HUES6 (cell line): ENCODE data around the gene NPC1L1.

Experiments used
- H3K27ac ChIP-seq: 2 replicates; pipeline ENCODE4 v1.7.0; 2013; ENCODE audit warnings: low read depth, mild to moderate bottlenecking, low read length, inconsistent platforms
- H3K27me3 ChIP-seq: 2 replicates; pipeline ENCODE4 v1.6.1; 2013; ENCODE audit warnings: low read length; ENCODE audit not compliant: control insufficient read depth, insufficient read depth
- H3K36me3 ChIP-seq: 2 replicates; pipeline ENCODE4 v1.6.1; 2013; ENCODE audit warnings: low read length; ENCODE audit not compliant: control insufficient read depth, insufficient read depth
- H3K4me1 ChIP-seq: 2 replicates; pipeline ENCODE4 v1.6.1; 2013; ENCODE audit warnings: low read length; ENCODE audit not compliant: control insufficient read depth, insufficient read depth
- H3K4me3 ChIP-seq: 2 replicates; pipeline ENCODE4 v1.5.1; 2013; ENCODE audit warnings: low read depth, low read length
- H3K9ac ChIP-seq: one replicate; pipeline ENCODE4 v1.6.1; 2013; ENCODE audit warnings: mild to moderate bottlenecking, low read length
- H3K9me3 ChIP-seq: 2 replicates; pipeline ENCODE4 v1.6.1; 2013; ENCODE audit warnings: low read depth, low read length; ENCODE audit not compliant: control insufficient read depth, insufficient read depth

The NPC1L1 gene

DNA sequence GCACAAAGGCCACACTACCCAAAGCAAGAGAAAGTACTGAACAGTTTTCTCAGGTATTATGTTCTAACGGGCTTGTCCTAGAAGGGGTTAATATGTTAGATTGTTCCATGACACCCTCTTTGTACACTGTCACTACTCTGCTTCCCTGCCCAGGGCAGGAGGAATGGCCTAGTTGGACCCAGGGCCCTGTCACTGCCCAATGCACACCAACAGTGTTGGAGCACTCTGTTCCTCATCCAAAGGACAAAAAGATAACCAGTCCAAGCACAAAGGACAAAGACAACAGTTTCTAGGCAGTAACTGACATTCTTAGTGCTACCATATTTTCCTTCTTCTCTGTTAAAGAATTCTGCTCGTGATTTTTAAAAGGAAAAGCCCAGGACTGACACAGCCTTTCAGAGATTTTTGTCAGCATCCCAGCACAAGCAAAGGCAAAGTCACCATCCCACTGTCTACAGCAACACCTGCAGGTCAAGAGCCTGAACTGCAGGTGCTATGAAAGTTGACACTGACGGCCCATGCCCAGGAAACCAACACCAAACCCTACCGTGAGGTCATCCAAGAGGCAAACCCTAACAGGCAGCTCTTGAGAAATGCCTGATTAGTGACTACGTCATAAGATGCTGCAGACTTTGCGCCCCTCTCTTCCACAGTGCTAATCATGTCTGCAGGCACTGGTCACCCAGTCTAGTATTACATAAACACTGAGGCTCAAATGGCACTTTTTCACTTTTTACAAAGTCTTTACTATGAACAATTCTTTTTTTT, 63.9 kb downstream of the NPC1L1 start:
- Histone ChIP-seq H3K27me3 (no peaks in the 10 kb centered on the region), H3K27ac (no peak overlapping the region), H3K9me3 (no peaks in the 10 kb centered on the region), H3K4me1 (no peaks in the 10 kb centered on the region), H3K9ac (no peak overlapping the region), H3K4me3 (no peak overlapping the region), H3K36me3 (peaks cover 66% of the 10 kb centered on the region)

- no peaks in the 10 kb centered on the region for H3K27me3 ChIP-seq
- H3K36me3 ChIP-seq, result peaks cover 63% of the 10 kb centered on the region
- H3K4me3 ChIP-seq, result no peak overlapping the region
- no peaks in the 10 kb centered on the region for H3K4me1 ChIP-seq
- H3K27ac ChIP-seq, result no peak overlapping the region
- no peaks in the 10 kb centered on the region for H3K9me3 ChIP-seq
- no peak overlapping the region for H3K9ac ChIP-seq
These were observed 64.8 kb downstream of the NPC1L1 start for GRCh38 chr7:44476313-44476712.

GRCh38 chr7:44473295-44473694, 67.8 kb downstream of the NPC1L1 start:
- H3K27ac ChIP-seq, result no peak overlapping the region
- peaks cover 54% of the 10 kb centered on the region for H3K36me3 ChIP-seq

DNA sequence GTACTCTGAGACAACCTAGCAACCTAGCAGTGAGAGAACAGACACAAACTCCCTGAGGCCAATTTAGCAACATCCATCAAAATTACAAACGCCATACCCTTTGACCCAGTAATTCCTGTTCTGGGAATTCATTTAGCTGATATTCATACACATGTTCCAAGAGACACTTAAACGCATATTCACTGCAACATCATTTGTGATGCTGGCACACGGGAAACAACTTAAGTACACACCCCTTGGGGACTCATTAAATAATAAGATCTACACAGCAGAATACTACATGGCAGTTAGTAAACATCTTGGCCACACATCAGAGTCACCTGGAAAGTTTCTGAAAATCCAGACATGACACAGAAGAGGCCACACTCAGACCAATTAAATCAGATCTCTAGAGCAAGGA, 68.3 kb downstream of the NPC1L1 start:
- H3K4me1 ChIP-seq, result no peaks in the 10 kb centered on the region
- no peak overlapping the region for H3K9ac ChIP-seq
- H3K36me3 ChIP-seq, result peaks cover 55% of the 10 kb centered on the region
- no peak overlapping the region for H3K4me3 ChIP-seq
- H3K27ac ChIP-seq, result no peak overlapping the region
- H3K27me3 ChIP-seq, result no peaks in the 10 kb centered on the region
- no peaks in the 10 kb centered on the region for H3K9me3 ChIP-seq

More at GRCh38 chr7:44473295-44473694, 67.8 kb downstream of the NPC1L1 start:
- no peaks in the 10 kb centered on the region for H3K9me3 ChIP-seq
- no peaks in the 10 kb centered on the region for H3K4me1 ChIP-seq
- H3K9ac ChIP-seq, result no peak overlapping the region
- no peaks in the 10 kb centered on the region for H3K27me3 ChIP-seq
- no peak overlapping the region for H3K4me3 ChIP-seq

DNA sequence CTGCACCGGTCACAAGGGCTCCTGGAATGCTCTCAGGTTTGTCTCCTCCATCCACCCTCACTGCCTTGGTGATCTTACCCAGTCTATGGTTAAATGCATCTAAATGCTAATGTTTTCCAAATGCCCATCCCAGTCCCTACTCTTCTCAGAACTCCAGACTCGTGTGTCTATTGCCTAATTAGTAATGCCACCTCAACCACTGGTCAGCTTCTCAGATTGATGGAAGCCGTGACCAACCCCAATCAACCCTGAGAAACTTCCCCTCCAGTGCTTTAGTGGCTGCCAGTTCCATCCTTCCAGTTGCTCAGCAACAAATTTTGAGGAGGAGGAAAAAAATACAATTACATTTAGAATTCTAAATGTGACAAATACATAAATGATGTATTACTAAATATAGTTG, 69.3 kb downstream of the NPC1L1 start:
- Histone ChIP-seq H3K9ac (no peak overlapping the region), H3K9me3 (no peaks in the 10 kb centered on the region), H3K4me3 (no peak overlapping the region), H3K27ac (no peak overlapping the region), H3K36me3 (peaks cover 62% of the 10 kb centered on the region), H3K4me1 (no peaks in the 10 kb centered on the region), H3K27me3 (no peaks in the 10 kb centered on the region)

- Histone ChIP-seq H3K36me3 (peaks cover 62% of the 10 kb centered on the region), H3K4me3 (no peak overlapping the region), H3K4me1 (no peaks in the 10 kb centered on the region), H3K9ac (no peak overlapping the region), H3K27ac (no peak overlapping the region), H3K9me3 (no peaks in the 10 kb centered on the region), H3K27me3 (no peaks in the 10 kb centered on the region)
These were observed 69.7 kb downstream of the NPC1L1 start for GRCh38 chr7:44471436-44471835.

- no peak overlapping the region for H3K9ac ChIP-seq
- H3K9me3 ChIP-seq, result no peaks in the 10 kb centered on the region
- H3K4me3 ChIP-seq, result no peak overlapping the region
- H3K27ac ChIP-seq, result no peak overlapping the region
- peaks cover 60% of the 10 kb centered on the region for H3K36me3 ChIP-seq
- no peaks in the 10 kb centered on the region for H3K27me3 ChIP-seq
- no peaks in the 10 kb centered on the region for H3K4me1 ChIP-seq
These were observed 70.4 kb downstream of the NPC1L1 start for GRCh38 chr7:44470628-44471245.

DNA sequence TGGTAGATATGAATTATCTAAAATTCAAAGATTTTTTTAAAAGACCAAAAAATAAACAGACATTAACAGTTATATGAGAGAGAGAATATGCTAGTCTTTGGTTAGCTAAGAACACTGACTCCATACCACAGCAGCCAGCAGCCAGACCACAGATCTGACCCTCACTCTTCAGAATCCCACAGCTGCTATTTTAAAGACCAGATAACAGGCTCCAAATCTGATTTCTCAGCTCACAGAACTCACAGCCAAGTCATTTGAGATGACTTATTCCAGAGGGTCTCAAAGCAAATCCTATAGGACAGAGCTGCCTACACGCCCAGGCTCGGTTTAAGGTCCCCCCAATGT, 71.0 kb downstream of the NPC1L1 start:
- Histone ChIP-seq H3K36me3 (peaks cover 65% of the 10 kb centered on the region), H3K27ac (no peak overlapping the region)

GRCh38 chr7:44469461-44470134, 71.5 kb downstream of the NPC1L1 start:
- Histone ChIP-seq H3K9me3 (no peaks in the 10 kb centered on the region), H3K36me3 (peaks cover 65% of the 10 kb centered on the region), H3K27me3 (no peaks in the 10 kb centered on the region), H3K4me3 (no peak overlapping the region), H3K9ac (no peak overlapping the region), H3K27ac (no peak overlapping the region), H3K4me1 (no peaks in the 10 kb centered on the region)

More for the DNA sequence above, 71.0 kb downstream of the NPC1L1 start:
- Histone ChIP-seq H3K4me3 (no peak overlapping the region), H3K9me3 (no peaks in the 10 kb centered on the region), H3K27me3 (no peaks in the 10 kb centered on the region), H3K9ac (no peak overlapping the region), H3K4me1 (no peaks in the 10 kb centered on the region)

- Histone ChIP-seq H3K36me3 (peaks cover 56% of the 10 kb centered on the region), H3K4me1 (no peaks in the 10 kb centered on the region), H3K27me3 (no peaks in the 10 kb centered on the region), H3K9ac (no peak overlapping the region), H3K27ac (no peak overlapping the region), H3K4me3 (no peak overlapping the region), H3K9me3 (no peaks in the 10 kb centered on the region)
These were observed 73.9 kb downstream of the NPC1L1 start for GRCh38 chr7:44467217-44467548.
